Right ventricle myocardium inferior (tissue), 1 donor: Measurements from ENCODE around the gene ZC3H6. TPM values are rescaled to one million over a fixed set of nuclear protein-coding genes. Genes with fewer than 3 reads are reported as not detected.
"Not testable (repeated sequence)": the region's sequence is repeated elsewhere in the genome, so short reads cannot be mapped to it uniquely, and the experiment has no call there.

ENCODE experiments used
- ATAC-seq: fragments of 200-7000 bp; cut with Tn5 transposase; one replicate; pipeline ENCODE4 v1.9.1; 2020; ENCODE audit warnings: mild to moderate bottlenecking, moderate library complexity
- DNase-seq: peaks from one replicate; pipeline ENCODE4 v3.0.0; 2021; ENCODE audit errors: missing footprints
- intact Hi-C: fragments of 100-400 bp; cut with DNase I; formaldehyde crosslinking; loops from one replicate; pipeline ENCODE4 v1.11.0; 2022
- total RNA-seq: library from RNA; stranded (reverse); fragmentation: NEBNext Ultra II Directional; extraction: Animal tissue kit (Norgen Biotek cat#: 25700); gene quantifications from one replicate; pipeline ENCODE4 v1.2.1, GENCODE V29; 2021
- donor health status: DM: no; HTN: yes; CAD: no; lungs with severe emphysema.

ZC3H6 gene
- total RNA-seq, 1 donor from 2014 or later, result 16.1 TPM

- DNase-seq (no peak), ATAC-seq (no peak)
- intact Hi-C loops, result no loop called here
Measured at GRCh38 chr2:112273349-112273748, 2.0 kb upstream of the ZC3H6 start.

GRCh38 chr2:112275887-112276773 is 733 bp downstream of the ZC3H6 start:
- intact Hi-C loops, result loop anchor here (1.0 to 2.0 kb wide), 2 partner anchors 21 to 221 kb away; partner anchors contain the start of genes TMEM87B and ZC3H8
- ATAC-seq, result peak; percentile 89
- peak; percentile 93 for DNase-seq

DNA sequence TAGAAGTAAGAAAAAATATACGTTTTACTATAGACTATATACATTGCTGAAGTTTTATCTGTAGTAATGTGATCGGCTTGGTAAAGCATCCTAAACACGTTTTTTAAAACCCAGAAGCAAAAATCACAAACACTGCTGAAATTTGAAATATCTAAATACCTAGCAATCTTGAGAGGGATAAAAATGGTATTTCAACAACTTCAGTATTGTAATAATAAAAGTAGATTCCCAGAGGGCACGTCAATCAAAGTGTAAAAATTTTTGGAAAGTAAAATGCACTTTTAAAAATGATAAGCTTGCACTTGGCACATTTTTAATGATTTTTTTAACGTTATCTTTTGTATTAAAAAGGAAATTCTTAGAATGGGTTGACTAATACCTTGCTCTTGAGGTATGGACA is 1.6 kb downstream of the ZC3H6 start:
- ATAC-seq (no peak), DNase-seq (no peak)
- intact Hi-C loops, result no loop called here

- no peak for DNase-seq
- ATAC-seq, result no peak
- intact Hi-C loops, result no loop called here
Measured at GRCh38 chr2:112277596-112278220, 2.3 kb downstream of the ZC3H6 start.

- ATAC-seq, intact Hi-C loops, DNase-seq: not testable (repeated sequence)
Measured at GRCh38 chr2:112282066-112282465, 6.7 kb downstream of the ZC3H6 start.

- ATAC-seq, intact Hi-C loops, DNase-seq: not testable (repeated sequence)
Measured at GRCh38 chr2:112283535-112283934, 8.1 kb downstream of the ZC3H6 start.

GRCh38 chr2:112290088-112290487 is 14.7 kb downstream of the ZC3H6 start:
- intact Hi-C loops, result no loop called here
- no peak for DNase-seq

DNA sequence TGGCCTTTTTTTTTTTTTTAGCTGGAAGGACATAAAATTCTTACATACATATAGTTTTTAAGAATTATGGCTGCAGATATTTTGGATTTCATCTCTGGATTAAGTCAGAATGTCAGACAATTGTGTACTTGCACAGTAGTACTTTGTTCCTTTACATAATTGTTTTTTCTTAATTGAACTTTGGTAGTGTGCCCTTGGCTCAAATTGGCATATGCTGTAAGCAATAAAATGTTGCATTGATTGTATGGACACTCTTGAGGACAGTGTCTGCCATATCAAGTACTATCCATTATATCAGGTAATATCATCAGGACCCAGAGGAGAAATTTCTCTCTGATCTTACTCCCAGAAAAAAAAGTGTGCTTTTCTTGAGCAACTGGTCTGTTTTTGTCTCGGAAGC is 15.3 kb downstream of the ZC3H6 start:
- intact Hi-C loops, result no loop called here
- ATAC-seq (no peak), DNase-seq (no peak)

More at GRCh38 chr2:112290088-112290487, 14.7 kb downstream of the ZC3H6 start:
- no peak for ATAC-seq

- intact Hi-C loops, result no loop called here
- no peak for ATAC-seq
Measured at GRCh38 chr2:112293636-112294401, 18.4 kb downstream of the ZC3H6 start.

GRCh38 chr2:112295407-112296078 is 20.1 kb downstream of the ZC3H6 start:
- DNase-seq, result no peak
- intact Hi-C loops, result no loop called here
- no peak for ATAC-seq

More at GRCh38 chr2:112293636-112294401, 18.4 kb downstream of the ZC3H6 start:
- no peak for DNase-seq

DNA sequence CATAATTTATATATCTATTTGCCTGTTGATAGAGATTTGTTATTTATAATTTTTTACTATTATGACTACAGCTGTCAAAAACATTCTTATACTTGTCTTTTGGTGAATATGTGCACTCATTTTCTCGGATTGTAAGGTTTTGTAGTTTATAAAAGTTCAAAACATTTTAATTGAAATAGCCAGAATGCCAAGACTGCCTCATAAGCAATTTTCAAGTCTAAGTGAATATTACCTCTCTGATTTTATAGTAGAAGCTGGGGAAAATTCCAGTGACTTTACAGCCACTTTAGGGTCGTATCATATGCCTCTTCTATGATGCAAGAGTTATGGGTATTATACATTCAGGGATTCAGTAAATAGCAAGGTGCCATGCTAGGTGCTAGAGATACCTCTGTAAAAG is 21.0 kb downstream of the ZC3H6 start:
- no peak for ATAC-seq
- intact Hi-C loops, result no loop called here
- no peak for DNase-seq

- intact Hi-C loops, result no loop called here
- ATAC-seq (no peak), DNase-seq (no peak)
Measured at GRCh38 chr2:112301171-112301584, 25.8 kb downstream of the ZC3H6 start.

- DNase-seq, result no peak
- ATAC-seq, result no peak
- intact Hi-C loops, result no loop called here
Measured at GRCh38 chr2:112301973-112302372, 26.6 kb downstream of the ZC3H6 start.

- DNase-seq (no peak), ATAC-seq (no peak)
- intact Hi-C loops, result no loop called here
Measured at GRCh38 chr2:112304298-112304941, 29.0 kb downstream of the ZC3H6 start.

DNA sequence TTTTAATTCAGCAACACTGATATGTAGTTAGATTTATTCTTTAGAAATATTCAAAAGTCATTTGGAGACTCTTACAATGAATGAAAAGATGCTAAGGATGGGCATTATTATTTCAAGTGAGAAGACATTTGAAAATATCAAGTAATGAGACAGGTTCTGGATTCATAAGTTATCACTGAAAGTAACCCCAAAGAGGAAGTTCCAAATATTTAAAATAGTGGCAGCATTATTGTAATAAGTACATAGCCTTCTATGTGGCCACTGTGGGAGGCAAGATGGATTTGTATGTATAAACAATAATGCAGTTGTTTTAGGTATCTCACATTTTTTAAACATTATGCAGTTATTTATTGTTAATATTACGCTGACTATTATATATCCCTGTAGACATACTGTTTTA is 29.7 kb downstream of the ZC3H6 start:
- ATAC-seq, result no peak
- intact Hi-C loops, result no loop called here

DNA sequence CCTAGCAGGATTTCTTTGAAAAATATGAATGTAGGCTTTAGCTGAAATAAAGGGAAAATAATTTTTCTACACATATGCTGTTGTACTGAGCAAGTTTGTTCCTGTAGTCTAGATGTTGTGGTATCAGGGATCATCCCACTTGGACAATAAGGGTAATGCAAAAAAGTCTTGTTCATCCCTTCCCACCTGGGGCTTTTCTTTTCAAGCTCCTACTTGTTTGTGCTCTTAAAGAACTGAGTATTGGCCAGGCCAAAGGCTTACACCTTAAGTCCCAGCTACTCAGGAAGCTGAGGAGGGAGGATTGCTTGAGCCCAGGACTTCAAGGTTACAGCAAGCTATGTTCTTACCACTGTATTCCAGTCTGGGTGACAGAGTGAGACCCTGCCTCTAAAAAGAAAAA is 35.5 kb downstream of the ZC3H6 start:
- no peak for DNase-seq
- ATAC-seq, result no peak
- intact Hi-C loops, result no loop called here

More for the DNA sequence above, 29.7 kb downstream of the ZC3H6 start:
- no peak for DNase-seq

- DNase-seq (no peak), ATAC-seq (no peak)
- intact Hi-C loops, result no loop called here
Measured at GRCh38 chr2:112311932-112312331, 36.5 kb downstream of the ZC3H6 start.

GRCh38 chr2:112312821-112313220 is 37.4 kb downstream of the ZC3H6 start:
- intact Hi-C loops, result no loop called here
- ATAC-seq (no peak), DNase-seq (no peak)
